Psoas muscle (tissue), 8 donors: ENCODE results near the gene CDCA4. TPM values are rescaled to one million over a fixed set of nuclear protein-coding genes. Genes with fewer than 3 reads are reported as not detected.

Source experiments
- ATAC-seq, 4 donors: fragments of 200-7000 bp; cut with Tn5 transposase; one replicate each; pipeline ENCODE4 v1.9.1; 2020; ENCODE audit warnings: moderate library complexity in 3 of 4, mild to moderate bottlenecking in 2 of 4
- DNase-seq, 2 donors: peaks; one replicate each; pipeline ENCODE4 v3.0.0-alpha.2; 2020
- H3K27ac ChIP-seq: fragments of 200-600 bp; one replicate; pipeline ENCODE4 v1.8.0; 2022
- H3K27me3 ChIP-seq, 3 donors: fragments of 200-600 bp in 1 of 3; one replicate each; pipeline versions ENCODE4 v1.6.1 to v1.8.0; 2013 to 2022; ENCODE audit warnings: low read length in 2 of 3, mild to moderate bottlenecking in 2 of 3, moderate library complexity in 1 of 3; ENCODE audit not compliant: insufficient read depth in 3 of 3
- H3K36me3 ChIP-seq, 2 donors: fragments of 200-600 bp in 1 of 2; one replicate each; pipeline versions ENCODE4 v1.6.1 to v1.8.0; 2013 to 2022; ENCODE audit warnings: low read depth in 1 of 2, mild to moderate bottlenecking in 1 of 2, moderate library complexity in 1 of 2; ENCODE audit not compliant: insufficient read depth in 1 of 2
- H3K4me1 ChIP-seq: fragments of 200-600 bp; one replicate; pipeline ENCODE4 v1.8.0; 2022
- H3K4me3 ChIP-seq: fragments of 200-600 bp; one replicate; pipeline ENCODE4 v1.8.0; 2022; ENCODE audit warnings: mild to moderate bottlenecking
- H3K9me3 ChIP-seq: fragments of 200-600 bp; one replicate; pipeline ENCODE4 v1.8.0; 2022
- CTCF ChIP-seq: fragments of 200-600 bp; IDR thresholded peaks from one replicate; pipeline ENCODE4 v1.8.0; 2022; ENCODE audit warnings: antibody characterized with exemption
- WGBS, 3 donors: extraction: QIAGEN DNeasy Blood & Tissue Kit; methylation state at CpG; one replicate each; pipeline versions ENCODE4 v1.1.6 to v1.1.7; 2013; 5-methylcytosine and 5-hydroxymethylcytosine counted together
- intact Hi-C, 2 donors: fragments of 100-400 bp; cut with DNase I; formaldehyde crosslinking; loops; one replicate each; pipeline versions ENCODE4 v1.11.0 to v1.14.2; 2022
- polyA plus RNA-seq, 3 donors: library from polyadenylated mRNA; stranded (reverse); fragments of 200-250 nt; gene quantifications; one replicate each; pipeline ENCODE4 v1.2.3, GENCODE V29; 2013
- total RNA-seq, 4 donors: library from RNA; stranded (reverse); fragmentation: NEBNext Ultra II Directional in 2 of 4; extraction: Animal tissue kit (Norgen Biotek cat#: 25700) in 2 of 4; gene quantifications; one replicate each; pipeline versions ENCODE4 v1.2.1 to v1.2.4, GENCODE V29; 2021 to 2023
- donor health status: healthy with polysubstance abuse.
- donor health status: DM: no; HTN: no; CAD: no; lungs with moderate emphysema.
- donor health status: Bipolar disorder and iron deficiency.
- donor health status: healthy.
- donor health status: DM: yes; HTN: yes; CAD: no.
- donor health status: DM: no; HTN: no; CAD: no.
- donor health status: DM: no; HTN: no; CAD: no.
- donor health status: DM: yes; HTN: yes; CAD: no.

Gene CDCA4
- total and polyA plus RNA-seq, 7 donors, result 0.79 to 3.3 (median 1.3) TPM

GRCh38 chr14:105005929-105006830 lies 14.7 kb downstream of the CDCA4 start:
- peak in 1 of 4 donors; percentile 35 for ATAC-seq
- H3K36me3 ChIP-seq, result peaks cover 0 to 12% of the 10 kb centered on the region in 2 donors
- no peak overlapping the region for H3K4me3 ChIP-seq
- no peak overlapping the region for H3K27ac ChIP-seq
- H3K27me3 ChIP-seq, result no peaks in the 10 kb centered on the region
- 71 to 80% (median 73%) methylated on average over 21 of the region's 21 CpGs for WGBS, 3 donors
- no peak for DNase-seq
- intact Hi-C loops, result no loop called here
- no peaks in the 10 kb centered on the region for H3K9me3 ChIP-seq
- no peaks in the 10 kb centered on the region for H3K4me1 ChIP-seq
- TF ChIP-seq CTCF, result no peak

- H3K9me3 ChIP-seq, result no peaks in the 10 kb centered on the region
- no peaks in the 10 kb centered on the region for H3K27me3 ChIP-seq
- H3K4me3 ChIP-seq, result no peak overlapping the region
- WGBS, 3 donors, result 77 to 90% (median 81%) methylated on average over 18 to 20 of the region's 20 CpGs
- H3K36me3 ChIP-seq, result peaks cover 0 to 5% of the 10 kb centered on the region in 2 donors
- no peak overlapping the region for H3K27ac ChIP-seq
- no peak for TF ChIP-seq CTCF
- intact Hi-C loops, result no loop called here
- DNase-seq, result no peak
- H3K4me1 ChIP-seq, result no peaks in the 10 kb centered on the region
- ATAC-seq, result no peak
Measured at GRCh38 chr14:105005329-105005928, 15.5 kb downstream of the CDCA4 start.

DNA sequence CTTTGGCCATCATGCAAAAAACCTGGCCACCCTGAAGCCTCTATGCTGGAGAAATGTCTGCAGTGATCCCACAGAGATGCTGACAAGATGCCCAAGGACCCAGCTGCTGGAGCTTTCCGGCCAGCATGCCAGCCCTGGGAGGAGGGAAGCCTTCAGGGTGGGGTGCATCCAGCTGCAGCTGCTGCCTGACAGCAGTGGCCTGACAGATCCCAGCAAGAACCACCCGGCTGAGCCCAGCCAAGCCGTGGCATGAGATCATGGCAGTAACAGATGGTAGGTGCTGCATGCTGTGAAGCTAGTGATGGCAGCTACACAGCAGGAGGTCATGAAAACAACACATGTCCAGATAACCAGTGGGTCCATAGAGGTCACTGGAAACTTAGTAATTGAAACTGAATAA lies 21.5 kb downstream of the CDCA4 start:
- intact Hi-C loops, result no loop called here
- DNase-seq (peak in 1 of 2 donors; percentile 12), ATAC-seq (no peak)
- no peaks in the 10 kb centered on the region for H3K27me3 ChIP-seq
- no peaks in the 10 kb centered on the region for H3K9me3 ChIP-seq
- no peaks in the 10 kb centered on the region for H3K36me3 ChIP-seq
- no peak for TF ChIP-seq CTCF
- H3K4me1 ChIP-seq, result no peaks in the 10 kb centered on the region
- H3K27ac ChIP-seq, result no peak overlapping the region
- H3K4me3 ChIP-seq, result no peak overlapping the region
- 41 to 73% (median 59%) methylated on average over 3 of the region's 3 CpGs for WGBS, 3 donors

DNA sequence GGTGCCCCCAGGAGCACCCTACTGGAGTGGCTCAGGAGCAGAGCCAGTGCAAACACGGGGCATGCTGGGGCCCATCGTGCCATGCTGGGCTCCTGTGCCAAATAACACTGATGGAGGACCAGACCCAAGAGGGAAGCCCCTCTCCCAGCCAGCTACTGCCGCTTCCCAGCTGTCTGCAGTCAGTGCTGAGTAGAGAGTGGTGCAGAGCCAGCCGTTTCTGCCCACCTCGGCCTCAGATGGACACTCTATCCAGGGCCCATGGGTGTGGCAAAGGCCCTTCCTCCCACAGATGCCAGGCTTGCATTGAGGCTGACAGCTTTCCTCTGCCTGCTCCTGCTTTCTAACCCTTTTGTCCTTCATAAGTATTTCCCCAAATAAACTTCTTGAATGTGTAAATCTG lies 22.1 kb downstream of the CDCA4 start:
- H3K4me1 ChIP-seq, result no peaks in the 10 kb centered on the region
- peak in 1 of 2 donors; percentile 4 for DNase-seq
- H3K27me3 ChIP-seq, result no peaks in the 10 kb centered on the region
- no peak for ATAC-seq
- H3K27ac ChIP-seq, result no peak overlapping the region
- no peaks in the 10 kb centered on the region for H3K9me3 ChIP-seq
- no peak overlapping the region for H3K4me3 ChIP-seq
- intact Hi-C loops, result no loop called here
- no peaks in the 10 kb centered on the region for H3K36me3 ChIP-seq
- TF ChIP-seq CTCF, result no peak
- WGBS, 3 donors, result 43 to 66% (median 46%) methylated on average over 5 of the region's 5 CpGs
